ENCODE data around the gene CCDC187. TPM values are rescaled to one million over a fixed set of nuclear protein-coding genes. Genes with fewer than 3 reads are reported as not detected.

CCDC187 gene
- total RNA-seq, 1 donor from 2014 or later: 0.69 TPM

GRCh38 chr9:136331556-136332481 is 27.9 kb upstream of the CCDC187 start:
- ATAC-seq (ENCODE audit: low read depth) (no peak), DNase-seq (no peak)
- Mint-ChIP-seq H3K9me3 (no peaks in the 10 kb centered on the region), H3K27ac (no peak overlapping the region), H3K36me3 (ENCODE audit: low read depth) (no peaks in the 10 kb centered on the region), H3K4me1 (peaks cover 7% of the 10 kb centered on the region), H3K4me3 (no peak overlapping the region), H3K27me3 (peaks cover 9% of the 10 kb centered on the region)
- POLR2A ChIA-PET: no interaction called here
- intact Hi-C loops (cut with micrococcal nuclease): no loop called here
- CTCF ChIA-PET: no interaction called here
- no peak for TF ChIP-seq CTCF (IDR thresholded peaks at IDR 0.05)

GRCh38 chr9:136331030-136331429 is 27.1 kb upstream of the CCDC187 start:
- DNase-seq (no peak), ATAC-seq (ENCODE audit: low read depth) (no peak)
- CTCF ChIA-PET: no interaction called here
- no peak for TF ChIP-seq CTCF (IDR thresholded peaks at IDR 0.05)
- no peak overlapping the region for H3K4me3 Mint-ChIP-seq
- POLR2A ChIA-PET: interaction anchor here (1.3 kb wide), 1 partner anchor 32 kb away, joined by 3 read pairs; no protein-coding TSS in a partner anchor
- peaks cover 11% of the 10 kb centered on the region for H3K4me1 Mint-ChIP-seq
- H3K36me3 Mint-ChIP-seq (ENCODE audit: low read depth): no peaks in the 10 kb centered on the region
- H3K27me3 Mint-ChIP-seq: peaks cover 9% of the 10 kb centered on the region
- intact Hi-C loops (cut with micrococcal nuclease): no loop called here
- no peak overlapping the region for H3K27ac Mint-ChIP-seq
- no peaks in the 10 kb centered on the region for H3K9me3 Mint-ChIP-seq

- no peak overlapping the region for H3K4me3 Mint-ChIP-seq
- POLR2A ChIA-PET: interaction anchor here (1.3 kb wide), 1 partner anchor 32 kb away, joined by 3 read pairs; no protein-coding TSS in a partner anchor
Observed at GRCh38 chr9:136330406-136330990, 26.6 kb upstream of the CCDC187 start.

GRCh38 chr9:136329636-136330405 is 25.9 kb upstream of the CCDC187 start:
- H3K27ac Mint-ChIP-seq: no peak overlapping the region
- CTCF ChIA-PET: interaction anchor here (1.4 kb wide), 1 partner anchor 17 kb away, joined by 4 read pairs; no protein-coding TSS in a partner anchor
- DNase-seq: no peak
- TF ChIP-seq CTCF (IDR thresholded peaks at IDR 0.05): no peak
- H3K4me3 Mint-ChIP-seq: no peak overlapping the region
- H3K27me3 Mint-ChIP-seq: peaks cover 9% of the 10 kb centered on the region
- no peak for ATAC-seq (ENCODE audit: low read depth)
- no peaks in the 10 kb centered on the region for H3K9me3 Mint-ChIP-seq
- intact Hi-C loops (cut with micrococcal nuclease): loop anchor here (5.0 kb wide), 1 partner anchor 32 kb away; the partner anchor contains the start of gene DNLZ
- H3K36me3 Mint-ChIP-seq (ENCODE audit: low read depth): no peaks in the 10 kb centered on the region
- POLR2A ChIA-PET: interaction anchor here (0.6 to 1.3 kb wide), 2 partner anchors 24 to 33 kb away, joined by 3 read pairs; no protein-coding TSS in a partner anchor
- peaks cover 11% of the 10 kb centered on the region for H3K4me1 Mint-ChIP-seq

More at GRCh38 chr9:136330406-136330990, 26.6 kb upstream of the CCDC187 start:
- H3K36me3 Mint-ChIP-seq (ENCODE audit: low read depth): no peaks in the 10 kb centered on the region
- no peak overlapping the region for H3K27ac Mint-ChIP-seq
- no peak for DNase-seq
- H3K9me3 Mint-ChIP-seq: no peaks in the 10 kb centered on the region
- intact Hi-C loops (cut with micrococcal nuclease): no loop called here
- no peak for ATAC-seq (ENCODE audit: low read depth)
- no peak for TF ChIP-seq CTCF (IDR thresholded peaks at IDR 0.05)
- H3K27me3 Mint-ChIP-seq: peaks cover 9% of the 10 kb centered on the region
- CTCF ChIA-PET: no interaction called here
- peaks cover 11% of the 10 kb centered on the region for H3K4me1 Mint-ChIP-seq

Measured in activated B cell treated with CpG ODN at 0.5 μM for 24 hours (primary cell).